GM18951 (cell line): Measurements from ENCODE around the gene SLAIN1.
"Not testable (repeated sequence)": the region's sequence is repeated elsewhere in the genome, so short reads cannot be mapped to it uniquely, and the experiment has no call there.

ENCODE experiments used
- POLR2A ChIP-seq: IDR thresholded peaks from 4 replicates; pipeline ENCODE4 v1.6.1; 2011; ENCODE audit warnings: mild to moderate bottlenecking; ENCODE audit not compliant: insufficient read length, insufficient read depth; ENCODE audit errors: extremely low read depth
- in situ Hi-C: fragments of 300-500 bp; cut with MboI; formaldehyde crosslinking; loops from one replicate; pipeline ENCODE4 v1.12.0; 2022; ENCODE audit warnings: low sequenced_read_pairs, mixed read lengths, inconsistent platforms; ENCODE audit not compliant: unreplicated experiment

The SLAIN1 gene

DNA sequence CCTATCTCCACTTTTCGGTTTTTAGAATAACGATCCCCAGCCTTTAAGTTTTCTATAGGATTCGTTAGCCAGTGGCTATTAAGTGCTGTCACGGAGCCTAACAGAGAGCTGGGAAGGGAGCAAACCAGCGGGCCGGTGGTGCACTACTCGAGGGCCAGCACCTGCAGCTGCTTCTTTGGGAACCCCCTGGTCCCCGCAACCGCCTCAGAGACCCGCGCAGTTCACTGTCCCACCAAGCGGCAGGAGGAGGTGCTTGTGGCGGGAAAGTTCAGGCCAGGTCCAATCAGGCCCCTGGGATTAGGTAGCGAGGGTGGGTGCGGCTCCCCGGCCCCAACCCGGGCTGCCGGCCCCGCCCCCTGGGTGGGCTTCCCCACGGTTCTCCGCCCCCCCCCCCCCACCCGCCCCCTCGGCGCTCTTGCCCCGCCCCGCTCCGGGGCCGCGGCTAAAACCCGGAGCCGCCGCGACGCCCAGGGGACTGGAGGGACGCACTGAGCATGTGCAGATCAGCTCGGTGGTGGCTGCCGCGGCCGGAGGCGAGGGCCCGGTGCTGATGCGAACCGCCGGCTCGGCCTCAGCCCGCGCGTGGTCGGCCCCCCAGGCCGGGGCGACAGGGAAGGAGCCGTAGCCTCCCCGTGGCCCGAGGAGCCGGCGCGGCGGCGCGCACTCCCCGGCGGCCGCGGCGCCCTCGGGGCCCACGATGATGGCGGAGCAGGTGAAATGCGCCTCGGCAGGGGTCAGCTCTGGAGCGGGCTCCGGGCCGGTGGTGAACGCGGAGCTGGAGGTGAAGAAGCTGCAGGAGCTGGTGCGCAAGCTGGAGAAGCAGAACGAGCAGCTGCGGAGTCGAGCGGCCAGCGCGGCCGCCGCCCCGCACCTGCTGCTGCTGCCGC, at the start of gene SLAIN1:
Gene SLAIN1, plus strand, starts transcription at position 471 of the 887 bp plus-strand sequence. Its CDS starts 227 bp downstream, at position 698.
- TF ChIP-seq POLR2A: peak; percentile 82
- in situ Hi-C loops: no loop called here

DNA sequence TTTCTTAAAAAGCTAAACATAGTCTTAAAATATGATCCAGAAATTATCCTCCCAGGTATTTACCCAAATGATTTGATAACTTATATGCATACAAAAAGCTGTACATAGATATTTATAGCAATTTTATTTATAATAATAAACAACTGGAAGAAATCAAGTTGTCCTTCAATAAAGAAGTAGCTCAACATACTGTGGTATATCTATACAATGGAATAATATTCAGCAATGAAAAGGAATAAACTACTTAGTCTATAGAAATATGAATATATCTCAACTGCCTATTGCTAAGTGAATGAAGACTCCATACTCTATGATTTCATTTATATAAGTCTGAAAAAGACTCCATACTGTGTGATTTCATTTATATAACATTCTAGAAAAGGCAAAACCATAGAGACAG, 47.1 kb upstream of the SLAIN1 start:
- in situ Hi-C loops: no loop called here
- TF ChIP-seq POLR2A: no peak

DNA sequence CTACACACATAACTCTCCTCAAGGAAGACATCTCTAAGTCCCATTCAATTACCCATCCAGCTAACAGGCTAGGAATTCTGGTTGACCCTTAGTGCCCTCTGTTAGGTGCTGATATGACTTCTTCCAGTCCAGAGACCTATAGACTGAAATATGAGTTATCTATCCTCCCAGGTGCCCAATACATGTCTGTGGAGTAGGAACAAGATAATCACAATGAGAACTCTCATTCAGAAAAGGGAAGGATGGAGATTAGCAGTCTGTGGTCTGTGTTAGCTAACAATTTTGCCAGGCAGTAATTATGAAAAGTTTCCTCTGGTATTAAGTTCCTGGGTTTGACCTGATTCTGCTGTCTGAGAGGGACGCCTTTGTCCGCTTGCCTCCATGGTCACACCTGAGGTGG, 44.2 kb upstream of the SLAIN1 start:
- TF ChIP-seq POLR2A: no peak
- in situ Hi-C loops: no loop called here

- in situ Hi-C loops: not testable (repeated sequence)
Measured at GRCh38 chr13:77660016-77660415, 37.5 kb upstream of the SLAIN1 start.

- no peak for TF ChIP-seq POLR2A
- in situ Hi-C loops: no loop called here
Measured at GRCh38 chr13:77660841-77661250, 36.6 kb upstream of the SLAIN1 start.

GRCh38 chr13:77662301-77662700, 35.2 kb upstream of the SLAIN1 start:
- in situ Hi-C loops: not testable (repeated sequence)

DNA sequence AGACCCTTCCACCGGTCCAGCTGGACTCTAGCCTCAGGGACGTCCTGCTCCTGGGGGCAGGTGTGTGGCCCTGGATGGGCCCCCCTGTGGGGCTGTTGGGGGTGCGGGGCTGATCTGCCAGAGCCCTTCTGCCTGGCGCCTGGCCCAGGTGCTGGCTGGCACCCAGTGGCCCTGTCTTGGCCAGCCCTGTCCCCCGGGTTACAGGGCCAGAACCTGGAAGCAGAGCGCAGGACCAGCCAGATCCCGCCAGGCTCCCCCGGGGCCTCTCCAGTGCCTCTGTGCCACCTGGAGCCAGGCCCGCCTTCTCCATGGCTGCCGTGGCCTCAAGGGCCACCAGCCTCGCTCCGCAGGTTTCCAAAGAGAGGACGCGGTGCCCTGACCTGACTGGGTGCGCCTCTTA, 34.7 kb upstream of the SLAIN1 start:
- in situ Hi-C loops: not testable (repeated sequence)

GRCh38 chr13:77674852-77675251, 22.6 kb upstream of the SLAIN1 start:
- in situ Hi-C loops: no loop called here
- no peak for TF ChIP-seq POLR2A

GRCh38 chr13:77678691-77679235, 18.7 kb upstream of the SLAIN1 start:
- in situ Hi-C loops: no loop called here
- TF ChIP-seq POLR2A: no peak

DNA sequence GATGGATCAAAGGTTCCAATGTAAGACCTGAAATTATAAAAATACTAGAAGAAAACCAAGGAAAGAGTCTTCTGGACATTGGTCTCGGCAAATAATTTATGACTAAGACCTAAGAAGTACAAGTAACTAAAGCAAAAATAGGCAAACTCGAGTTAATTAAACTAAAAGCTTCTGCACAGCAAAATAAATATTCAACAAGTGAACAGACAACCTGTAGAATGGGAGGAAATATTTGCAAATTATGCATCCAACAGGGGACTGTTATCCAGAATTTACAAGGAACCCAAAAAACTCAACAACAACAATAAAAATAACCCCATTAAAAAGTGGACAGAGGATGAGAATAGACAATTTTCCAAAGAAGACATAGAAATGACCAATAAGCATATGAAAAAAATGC, 9.7 kb upstream of the SLAIN1 start:
- TF ChIP-seq POLR2A: no peak
- in situ Hi-C loops: no loop called here

- in situ Hi-C loops: no loop called here
- TF ChIP-seq POLR2A: no peak
Measured at GRCh38 chr13:77691871-77692270, 5.6 kb upstream of the SLAIN1 start.

GRCh38 chr13:77692746-77693448, 4.6 kb upstream of the SLAIN1 start:
- in situ Hi-C loops: no loop called here
- no peak for TF ChIP-seq POLR2A

DNA sequence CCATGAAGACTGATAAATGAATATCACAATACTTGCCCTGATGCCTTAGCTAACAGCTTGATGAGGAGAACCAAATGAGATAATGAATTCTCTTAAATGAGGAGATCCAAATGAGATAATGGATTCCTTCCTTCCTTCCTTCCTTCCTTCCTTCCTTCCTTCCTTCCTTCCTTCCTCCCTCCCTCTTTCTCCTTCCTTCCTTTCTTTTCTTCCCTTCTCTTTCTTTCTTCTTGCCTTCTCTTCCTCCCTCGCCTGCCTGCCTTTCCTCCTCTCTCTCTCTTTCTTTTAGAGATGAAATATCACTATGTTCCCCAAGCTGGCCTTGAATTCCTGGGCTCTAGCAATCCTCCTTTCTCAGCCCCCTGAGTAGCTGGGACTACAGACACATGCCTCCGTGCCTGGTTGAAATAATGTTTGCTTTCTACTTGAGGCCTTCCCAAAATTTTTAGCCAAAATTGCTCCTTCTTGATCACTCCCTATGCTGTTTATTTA, 4.0 kb upstream of the SLAIN1 start:
- TF ChIP-seq POLR2A: no peak
- in situ Hi-C loops: no loop called here

DNA sequence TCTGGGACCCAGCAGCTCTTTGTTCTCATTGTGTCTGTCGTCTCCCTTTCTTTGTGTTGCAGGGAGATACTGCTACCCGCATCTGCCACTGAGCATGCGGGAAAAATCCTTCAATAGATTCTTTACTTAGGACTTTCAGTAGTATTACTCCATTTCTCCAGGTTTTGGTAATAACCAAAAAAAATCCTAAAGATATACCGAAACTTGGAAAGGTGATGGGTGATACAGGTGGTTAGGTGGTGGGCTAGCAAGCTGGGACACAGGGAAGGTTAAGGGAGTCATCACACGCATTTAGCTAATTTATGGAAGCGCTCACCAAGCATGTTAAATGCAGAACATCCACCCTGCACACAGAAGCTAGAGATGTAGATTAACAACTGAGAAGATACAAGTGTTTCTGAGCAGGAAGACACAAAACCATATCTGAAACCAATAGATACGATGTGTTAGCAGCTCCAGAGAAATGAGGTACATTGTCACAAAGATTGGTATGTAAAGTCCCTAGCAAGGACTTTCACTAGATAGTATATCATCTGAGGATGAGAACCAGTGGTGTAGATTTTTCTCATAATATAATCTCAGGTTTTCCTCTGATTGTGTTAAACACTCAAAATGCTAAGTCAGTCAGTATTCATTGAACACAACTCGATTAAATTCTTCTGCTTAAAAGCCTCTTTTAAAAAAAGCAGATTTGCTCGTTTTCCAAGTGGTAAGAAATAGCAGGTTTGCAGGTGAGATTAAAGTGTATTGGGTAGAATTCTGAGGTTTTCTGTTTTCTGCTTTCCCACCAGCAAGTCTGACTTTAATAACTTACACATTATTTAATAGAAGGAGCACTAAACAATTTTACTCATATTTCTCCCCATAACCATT, 1.2 kb upstream of the SLAIN1 start:
- TF ChIP-seq POLR2A: no peak
- in situ Hi-C loops: no loop called here
